ENCODE results near the gene VIPR2. TPM values are rescaled to one million over a fixed set of nuclear protein-coding genes. Genes with fewer than 3 reads are reported as not detected.
"Not testable (repeated sequence)": the region's sequence is repeated elsewhere in the genome, so short reads cannot be mapped to it uniquely, and the experiment has no call there.

The VIPR2 gene
- total RNA-seq, 6 experiments from 2014 or later: 0.15 to 0.51 (median 0.26) TPM; not detected in 2

- H3K9me3 ChIP-seq: no peaks in the 10 kb centered on the region
- intact Hi-C loops (cut with DNase I): no loop called here
- peak in 3 of 4 donors; percentile 10 to 32 (median 20) for ATAC-seq
- TF ChIP-seq CTCF (IDR thresholded peaks at IDR 0.05) (no peak), POLR2A (IDR thresholded peaks at IDR 0.05) (no peak)
- H3K4me1 ChIP-seq: peaks cover 0 to 4% (median 0%) of the 10 kb centered on the region in 4 donors
- 93% methylated on average over 9 of the region's 13 CpGs for WGBS (ENCODE audit: insufficient coverage, low coverage, low lambda C conversion rate, missing lambda C conversion rate)
- no peaks in the 10 kb centered on the region for H3K27me3 ChIP-seq
- H3K27ac ChIP-seq: no peak overlapping the region
- DNase-seq: peak in 2 of 3 donors; percentile 49 to 59
- H3K4me3 ChIP-seq: no peak overlapping the region
- no peaks in the 10 kb centered on the region for H3K36me3 ChIP-seq
Measured at GRCh38 chr7:159083001-159083697, 61.5 kb downstream of the VIPR2 start.

GRCh38 chr7:159082075-159082474, 62.6 kb downstream of the VIPR2 start:
- H3K4me3 ChIP-seq; intact Hi-C loops (cut with DNase I); H3K27me3 ChIP-seq; DNase-seq; ATAC-seq; H3K27ac ChIP-seq; H3K9me3 ChIP-seq; H3K4me1 ChIP-seq; H3K36me3 ChIP-seq: not testable (repeated sequence)
- 100% methylated on average over 1 of the region's 5 CpGs for WGBS (ENCODE audit: insufficient coverage, low coverage, low lambda C conversion rate, missing lambda C conversion rate)

- DNase-seq (no peak), ATAC-seq (no peak)
- no peaks in the 10 kb centered on the region for H3K27me3 ChIP-seq
- no peak overlapping the region for H3K27ac ChIP-seq
- intact Hi-C loops (cut with DNase I): no loop called here
- 57% methylated on average over 6 of the region's 6 CpGs for WGBS (ENCODE audit: insufficient coverage, low coverage, low lambda C conversion rate, missing lambda C conversion rate)
- peaks cover 0 to 2% (median 0%) of the 10 kb centered on the region in 4 donors for H3K4me1 ChIP-seq
- no peak for TF ChIP-seq CTCF (IDR thresholded peaks at IDR 0.05)
- no peak for TF ChIP-seq POLR2A (IDR thresholded peaks at IDR 0.05)
- H3K9me3 ChIP-seq: no peaks in the 10 kb centered on the region
- H3K4me3 ChIP-seq: no peak overlapping the region
- H3K36me3 ChIP-seq: no peaks in the 10 kb centered on the region
Measured at GRCh38 chr7:159078911-159079270, 65.8 kb downstream of the VIPR2 start.

- DNase-seq: no peak
- Histone ChIP-seq H3K27me3 (no peaks in the 10 kb centered on the region), H3K4me1 (no peaks in the 10 kb centered on the region), H3K9me3 (no peaks in the 10 kb centered on the region), H3K27ac (no peak overlapping the region), H3K36me3 (no peaks in the 10 kb centered on the region), H3K4me3 (no peak overlapping the region)
- TF ChIP-seq POLR2A (IDR thresholded peaks at IDR 0.05) (no peak), CTCF (IDR thresholded peaks at IDR 0.05) (no peak)
- intact Hi-C loops (cut with DNase I): no loop called here
- peak in 1 of 4 donors; percentile 52 for ATAC-seq
- WGBS (ENCODE audit: insufficient coverage, low coverage, low lambda C conversion rate, missing lambda C conversion rate): 71% methylated on average over 9 of the region's 9 CpGs
Measured at GRCh38 chr7:159078193-159078910, 66.3 kb downstream of the VIPR2 start.

GRCh38 chr7:159076333-159076732, 68.3 kb downstream of the VIPR2 start:
- no peak for TF ChIP-seq CTCF (IDR thresholded peaks at IDR 0.05)
- no peak for ATAC-seq
- no peak overlapping the region for H3K27ac ChIP-seq
- H3K4me3 ChIP-seq: no peak overlapping the region
- no peaks in the 10 kb centered on the region for H3K4me1 ChIP-seq
- no peaks in the 10 kb centered on the region for H3K36me3 ChIP-seq
- no peaks in the 10 kb centered on the region for H3K9me3 ChIP-seq
- intact Hi-C loops (cut with DNase I): no loop called here
- no peaks in the 10 kb centered on the region for H3K27me3 ChIP-seq
- DNase-seq: no peak
